ENCODE results near the gene OR5H15.
"Not testable (repeated sequence)": the region's sequence is repeated elsewhere in the genome, so short reads cannot be mapped to it uniquely, and the experiment has no call there.

Gene OR5H15

GRCh38 chr3:98166396-98166795 lies at the start of gene OR5H15:
Gene OR5H15 (plus strand): TSS chr3:98166696. CDS start chr3:98168700, 2,004 bp downstream.
- DNase-seq, result no peak

- no peak for DNase-seq
These were observed 36.1 kb upstream of the OR5H15 start, which contains the start of gene OR5H1 for GRCh38 chr3:98130421-98130820. Gene OR5H1 (plus strand): TSS chr3:98130721. CDS start chr3:98132698, 1,977 bp downstream.

- DNase-seq, result no peak
These were observed 29.9 kb upstream of the OR5H15 start for GRCh38 chr3:98136631-98137030.

GRCh38 chr3:98137826-98138557 lies 28.5 kb upstream of the OR5H15 start:
- DNase-seq, result not testable (repeated sequence)

- DNase-seq, result no peak
These were observed 26.0 kb upstream of the OR5H15 start for GRCh38 chr3:98140531-98140930.

GRCh38 chr3:98147179-98147578 lies 19.3 kb upstream of the OR5H15 start, which contains the start of gene OR5H14:
Gene OR5H14 (plus strand): TSS chr3:98147479. CDS start chr3:98149386, 1,907 bp downstream.
- DNase-seq, result no peak

DNA sequence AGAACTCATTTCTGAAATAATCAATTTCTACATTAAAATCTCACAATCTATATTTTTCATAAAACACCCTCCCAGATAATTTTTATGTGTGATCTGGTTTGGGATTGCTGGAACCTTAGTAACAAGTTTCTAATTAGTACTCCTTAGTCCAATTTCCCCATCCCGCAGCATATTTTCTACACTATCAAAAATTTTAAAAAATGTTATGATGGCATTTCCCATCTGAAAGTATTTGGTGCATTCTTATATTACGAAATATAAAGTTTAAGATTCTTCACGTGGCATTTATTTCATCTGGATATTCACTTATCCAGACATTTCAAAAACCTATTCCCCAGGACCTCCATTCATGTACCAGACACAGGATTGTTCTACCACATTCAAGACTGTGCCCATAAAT lies 17.7 kb upstream of the OR5H15 start:
- no peak for DNase-seq

GRCh38 chr3:98149456-98149855 lies 17.0 kb upstream of the OR5H15 start:
- not testable (repeated sequence) for DNase-seq

DNA sequence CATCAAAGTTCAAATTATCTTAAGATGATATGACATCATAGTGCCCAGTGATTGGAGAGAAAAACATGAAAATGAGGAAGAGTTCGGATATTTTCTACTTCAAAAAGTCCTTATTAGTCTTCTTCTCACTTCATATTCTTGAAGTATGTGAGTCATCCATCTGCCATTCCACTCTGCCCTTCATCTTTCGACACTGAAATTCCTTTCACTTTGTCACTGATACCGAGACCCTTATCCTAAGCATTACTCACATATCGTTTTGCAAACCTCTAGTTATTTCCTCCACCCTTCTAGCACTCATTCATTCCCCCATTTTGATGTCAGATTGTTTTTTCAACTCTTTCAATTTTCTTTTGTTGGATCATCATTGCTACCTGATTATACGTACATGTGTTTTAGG lies 15.3 kb upstream of the OR5H15 start:
- DNase-seq, result no peak

DNA sequence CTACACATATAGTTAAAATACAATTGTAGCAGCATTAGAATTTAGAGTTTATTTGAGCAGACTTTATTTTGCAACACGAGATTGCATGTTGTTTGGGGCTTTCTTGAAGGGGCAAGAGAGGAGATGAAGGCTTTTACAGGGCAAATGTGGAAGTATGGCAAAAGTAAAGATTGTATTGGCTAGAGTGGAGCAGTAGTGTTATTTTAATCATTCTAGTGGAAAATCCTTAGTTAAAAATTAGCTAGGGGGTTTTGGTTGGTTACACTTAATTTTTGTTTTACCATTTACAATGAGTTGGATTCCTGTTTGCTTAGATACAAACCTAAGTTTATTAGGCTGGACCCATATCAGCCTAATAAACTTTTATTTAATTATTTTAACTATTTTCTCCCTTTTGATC lies 4.6 kb downstream of the OR5H15 start:
- no peak for DNase-seq

- no peak for DNase-seq
These were observed 6.1 kb downstream of the OR5H15 start for GRCh38 chr3:98172621-98173020.

DNA sequence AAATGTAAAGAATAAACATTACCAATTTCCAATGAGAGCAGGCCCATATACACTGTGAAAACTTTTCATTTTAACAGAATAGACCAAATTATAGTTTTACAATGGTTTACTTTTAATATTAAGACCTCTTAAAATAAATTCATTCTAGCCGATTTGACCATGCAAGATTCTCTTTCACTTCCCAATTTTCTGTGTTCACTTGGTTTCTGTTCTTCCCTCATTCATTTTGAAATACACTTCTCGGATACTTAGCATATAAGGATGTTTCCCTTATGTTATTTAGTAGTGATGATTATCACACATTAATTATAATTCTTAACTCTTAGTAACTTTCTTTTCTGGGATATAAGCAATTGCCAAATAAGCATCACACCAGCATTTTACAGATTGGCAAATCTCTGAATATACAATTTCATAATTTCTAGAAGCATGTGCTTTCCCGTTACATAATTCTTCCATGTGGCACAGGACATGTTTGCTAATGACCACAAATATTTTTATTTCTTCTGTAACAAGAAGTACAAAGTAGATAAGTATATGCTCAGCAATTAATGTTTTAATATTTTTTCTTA lies 13.9 kb downstream of the OR5H15 start:
- DNase-seq, result no peak

- no peak for DNase-seq
These were observed 15.7 kb downstream of the OR5H15 start for GRCh38 chr3:98182196-98182595.

GRCh38 chr3:98185180-98185579 lies 18.7 kb downstream of the OR5H15 start:
- no peak for DNase-seq

GRCh38 chr3:98188545-98188944 lies 22.0 kb downstream of the OR5H15 start:
- no peak for DNase-seq

GRCh38 chr3:98190911-98191310 lies 24.4 kb downstream of the OR5H15 start:
- DNase-seq, result not testable (repeated sequence)

- DNase-seq, result not testable (repeated sequence)
These were observed 29.8 kb downstream of the OR5H15 start for GRCh38 chr3:98196293-98196692.

- DNase-seq, result no peak
These were observed 32.5 kb downstream of the OR5H15 start for GRCh38 chr3:98199020-98199419.

DNA sequence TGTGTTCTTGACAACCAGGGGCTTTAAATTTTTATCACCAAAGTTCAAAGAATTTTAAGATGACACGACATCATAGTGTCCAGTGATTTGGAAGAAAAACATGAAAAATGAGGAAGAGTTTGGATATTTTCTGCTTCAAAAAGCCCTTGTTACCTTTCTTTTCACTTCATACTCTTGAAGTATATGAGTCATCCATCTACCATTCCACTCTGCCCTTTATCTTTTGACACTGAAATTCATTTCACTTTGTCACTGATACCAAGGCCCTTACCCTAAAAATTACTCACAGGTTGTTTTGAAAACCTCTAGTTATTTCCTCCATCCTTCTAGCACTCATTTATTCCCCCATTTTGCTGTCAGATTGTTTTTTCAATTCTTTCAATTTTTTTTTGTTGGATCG lies 42.7 kb downstream of the OR5H15 start:
- DNase-seq, result no peak

GRCh38 chr3:98213276-98213675 lies 46.8 kb downstream of the OR5H15 start:
- no peak for DNase-seq

- no peak for DNase-seq
These were observed 48.6 kb downstream of the OR5H15 start for GRCh38 chr3:98215051-98215450.

Measured in CD4-positive, alpha-beta T cell treated with Interleukin-15 for 1 hour (primary cell).